Testis (tissue), 2 donors: ENCODE measurements around the gene ROBO1.

ENCODE experiments used
- CTCF ChIP-seq, 3 experiments: fragments of 450-650 bp in 2 of 3; fragments of 200-600 bp in 1 of 3; sonication (generic) in 1 of 3; IDR thresholded peaks; one replicate each; pipeline ENCODE4 v1.5.1; 2016 to 2019; ENCODE audit warnings: antibody characterized with exemption in 3 of 3, mild to moderate bottlenecking in 2 of 3, moderate library complexity in 1 of 3
- POLR2A ChIP-seq: fragments of 450-650 bp; IDR thresholded peaks from one replicate; pipeline ENCODE4 v1.6.1; 2017; ENCODE audit warnings: antibody characterized with exemption, mild to moderate bottlenecking, moderate library complexity

- TF ChIP-seq CTCF (IDR thresholded peaks at IDR 0.05) (no peak), POLR2A (no peak)
Observed at GRCh38 chr3:78580681-78581080, 1187.1 kb downstream of the ROBO1 start.
